NOMO-1 (cell line): ENCODE measurements around the gene CDCP2.

Source experiments
- DNase-seq, 2 experiments: peaks; one replicate each; lab custom pipeline; 2025; ENCODE audit not compliant: unreplicated experiment in 2 of 2; lab: John Stamatoyannopoulos, UW

Gene CDCP2

DNA sequence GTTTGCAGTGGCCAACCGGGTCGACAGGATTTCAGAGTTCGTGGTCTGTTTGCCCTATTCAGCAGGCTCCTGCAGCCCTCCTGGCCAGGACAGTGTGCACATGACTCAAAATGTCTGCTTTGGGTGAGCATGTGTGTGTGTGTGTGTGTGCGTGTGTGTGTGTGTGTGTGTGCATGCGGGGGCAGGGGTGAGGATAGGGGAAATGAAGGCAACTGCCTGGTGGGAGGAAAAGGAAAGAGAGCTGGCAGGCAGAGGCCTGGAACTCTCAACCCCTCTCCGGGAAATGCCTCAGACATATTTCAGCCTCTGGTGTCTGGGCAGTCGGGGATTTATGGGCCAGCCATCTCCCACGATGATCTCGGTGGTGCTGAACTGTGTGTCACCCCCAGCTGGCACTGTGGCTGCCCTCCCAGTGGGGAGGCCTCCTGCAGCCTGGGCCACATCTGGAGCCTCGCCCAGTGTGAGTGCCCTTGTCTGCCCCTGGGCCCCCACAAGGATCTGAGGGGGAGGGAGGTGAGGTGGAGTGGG, 15.2 kb downstream of the CDCP2 start:
- DNase-seq: no peak

DNA sequence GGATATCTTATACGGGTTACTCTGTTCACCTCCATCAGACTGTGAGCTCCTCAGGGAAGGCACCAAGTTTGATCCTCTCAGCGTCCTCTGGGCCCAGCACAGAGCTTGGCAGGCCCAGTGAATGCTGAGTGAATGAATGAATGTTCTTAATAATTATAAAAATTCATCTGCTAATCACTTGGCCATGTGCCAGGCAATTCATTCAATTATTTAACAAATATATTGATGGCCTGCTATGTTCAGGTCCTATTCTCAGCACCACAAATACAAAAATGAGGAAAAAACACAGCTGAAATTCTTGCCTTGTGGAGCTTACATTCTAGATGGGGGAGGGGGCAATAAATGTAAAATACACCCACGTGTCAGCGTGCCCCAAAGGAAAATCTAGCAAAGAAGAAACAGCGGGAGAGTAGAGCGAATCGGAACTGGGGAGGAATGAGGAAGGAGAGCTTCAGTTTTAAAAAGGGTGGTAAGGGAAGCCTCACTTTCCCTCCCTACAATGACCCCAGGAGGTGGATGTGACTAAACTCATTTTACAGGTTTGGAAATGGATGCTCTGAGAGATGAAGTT, 15.8 kb downstream of the CDCP2 start:
- DNase-seq: no peak

DNA sequence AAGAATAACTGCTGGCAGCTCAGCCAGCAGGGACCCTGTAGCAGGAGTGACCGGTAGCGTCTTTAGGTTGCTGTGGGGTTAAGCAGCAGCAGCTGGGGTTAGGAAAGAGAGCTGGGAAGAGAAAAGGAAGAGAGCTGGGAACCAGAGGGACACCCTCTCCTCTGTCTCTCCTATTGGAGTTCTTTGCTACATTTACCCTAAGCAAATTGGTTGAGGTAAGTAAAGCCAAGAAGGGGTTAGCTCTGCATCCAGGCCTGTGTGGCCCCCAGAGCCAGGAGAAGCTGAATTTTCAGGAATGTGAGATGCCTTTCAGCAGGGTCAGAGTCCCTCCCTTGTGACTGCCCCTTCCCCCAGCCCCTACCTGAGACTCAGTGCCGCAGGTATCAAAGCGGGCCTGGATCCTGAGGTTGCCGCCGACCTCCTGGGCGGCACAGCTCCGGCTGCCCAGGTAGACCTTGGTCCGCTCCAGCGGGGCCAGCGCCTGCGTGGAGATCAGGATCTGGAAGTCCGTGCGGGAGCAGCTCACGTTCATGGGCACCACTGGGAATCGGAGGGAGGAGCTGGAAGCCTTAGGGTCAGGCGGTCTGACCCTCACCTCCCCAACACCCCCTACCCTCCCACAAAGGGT, 16.4 kb downstream of the CDCP2 start:
- DNase-seq: no peak

DNA sequence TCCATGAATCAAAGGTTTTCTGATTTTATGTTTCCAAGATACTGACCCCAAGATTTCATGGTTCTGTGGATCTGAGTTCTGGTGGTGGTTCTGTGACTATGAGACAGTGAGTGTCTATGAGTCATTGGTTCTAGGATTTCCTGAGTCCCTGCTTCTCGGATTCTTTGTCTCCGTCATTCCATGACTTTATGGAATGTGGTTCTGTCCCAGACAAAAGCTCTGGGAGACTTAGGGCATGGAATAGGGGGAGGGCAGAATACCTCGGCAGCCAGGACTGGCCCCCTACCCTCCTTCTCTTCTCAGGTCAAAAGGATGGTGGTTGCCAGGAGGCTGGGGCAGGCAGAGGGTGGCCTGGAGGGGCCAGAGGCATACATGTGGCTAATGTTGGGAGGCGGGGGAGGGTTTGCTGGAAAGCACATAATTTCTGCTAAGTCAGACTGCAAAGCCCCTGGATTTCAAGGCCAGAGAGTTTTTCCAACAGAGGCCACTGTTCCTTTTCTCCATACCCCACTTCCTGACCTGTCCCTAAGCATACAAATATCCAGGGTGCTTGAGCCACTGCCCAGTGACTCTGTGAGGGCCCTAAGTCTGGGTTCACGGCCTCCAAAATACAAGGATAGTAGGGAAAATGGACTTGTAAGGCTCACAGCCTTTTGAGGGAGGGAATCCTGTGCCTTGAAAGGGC, 17.2 kb downstream of the CDCP2 start:
- DNase-seq: no peak

DNA sequence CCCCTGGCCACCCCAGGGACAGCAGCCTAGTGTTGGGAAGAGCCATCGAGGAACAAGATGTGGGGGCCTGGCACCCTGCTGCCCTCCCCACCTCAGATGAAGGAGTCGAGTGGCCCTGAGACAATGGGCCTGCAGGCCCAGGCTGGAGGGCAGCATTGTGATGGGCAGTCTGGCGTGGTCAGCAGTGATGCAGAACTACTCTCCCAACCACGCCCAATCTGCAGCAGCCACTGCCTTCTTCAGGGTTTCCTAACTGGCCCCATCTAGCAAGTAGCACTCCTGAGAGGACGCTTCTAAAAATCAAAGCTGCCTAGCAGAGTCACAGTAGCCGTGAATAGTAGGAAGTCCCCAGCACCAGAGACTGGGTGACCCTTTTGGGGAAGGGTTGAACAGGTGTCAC, 18.5 kb downstream of the CDCP2 start:
- DNase-seq: no peak

DNA sequence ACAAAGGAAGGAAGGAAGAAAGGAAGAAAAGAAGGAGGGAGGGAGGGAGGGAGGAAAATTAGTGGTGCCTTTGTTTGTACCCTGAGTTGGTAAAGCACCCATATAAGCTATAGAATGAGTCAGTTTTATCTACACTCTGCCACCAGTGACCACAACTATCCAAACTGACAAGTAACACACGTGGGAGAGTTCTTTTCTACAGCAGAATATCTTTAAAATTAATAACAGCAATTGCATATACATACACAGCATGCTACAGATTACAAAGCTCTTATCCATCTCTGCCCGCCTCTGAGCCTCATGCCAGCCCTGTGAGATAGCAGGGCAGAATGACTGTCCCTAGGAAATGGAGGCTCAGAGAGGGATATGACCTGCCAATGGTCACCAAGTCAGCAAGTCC, 20.3 kb downstream of the CDCP2 start:
- DNase-seq: no peak

DNA sequence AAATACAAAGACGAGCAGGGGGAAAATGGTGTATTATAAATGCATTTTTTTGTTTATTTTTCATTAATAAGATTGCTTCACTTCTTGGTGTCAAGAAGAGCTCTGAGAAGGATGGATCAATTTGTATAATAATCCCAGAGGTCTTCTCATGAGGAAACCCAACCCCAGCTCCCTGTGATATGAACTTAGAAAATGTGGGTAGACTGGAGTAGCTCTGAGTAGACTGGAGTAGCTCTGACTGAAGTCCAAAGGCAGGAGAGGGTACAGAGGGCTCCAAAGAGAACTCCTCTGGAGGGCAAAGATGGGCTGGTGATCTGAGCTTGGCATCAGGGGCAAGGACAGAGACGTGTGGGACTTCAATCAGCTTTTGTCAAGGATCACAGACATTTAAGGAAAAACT, 21.4 kb downstream of the CDCP2 start:
- DNase-seq: no peak

DNA sequence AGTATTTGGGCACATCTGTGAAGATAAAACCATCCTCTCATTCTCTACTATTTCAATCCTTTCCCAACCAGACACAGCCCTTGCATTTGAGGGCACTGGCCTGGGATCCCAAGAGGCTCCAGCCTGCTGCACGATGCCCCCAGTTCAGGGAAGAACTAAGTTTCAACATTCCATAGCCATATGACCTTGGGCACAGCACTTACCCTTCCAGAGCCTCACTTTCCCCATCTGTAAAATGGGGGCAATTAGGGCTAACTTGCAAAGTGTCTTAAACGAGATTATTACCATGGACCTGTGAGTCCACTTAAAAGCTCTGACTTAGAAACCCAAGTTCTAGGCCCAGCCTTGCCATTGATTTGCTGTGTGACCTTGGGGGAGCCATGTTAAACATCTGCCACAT, 22.9 kb downstream of the CDCP2 start:
- no peak for DNase-seq

DNA sequence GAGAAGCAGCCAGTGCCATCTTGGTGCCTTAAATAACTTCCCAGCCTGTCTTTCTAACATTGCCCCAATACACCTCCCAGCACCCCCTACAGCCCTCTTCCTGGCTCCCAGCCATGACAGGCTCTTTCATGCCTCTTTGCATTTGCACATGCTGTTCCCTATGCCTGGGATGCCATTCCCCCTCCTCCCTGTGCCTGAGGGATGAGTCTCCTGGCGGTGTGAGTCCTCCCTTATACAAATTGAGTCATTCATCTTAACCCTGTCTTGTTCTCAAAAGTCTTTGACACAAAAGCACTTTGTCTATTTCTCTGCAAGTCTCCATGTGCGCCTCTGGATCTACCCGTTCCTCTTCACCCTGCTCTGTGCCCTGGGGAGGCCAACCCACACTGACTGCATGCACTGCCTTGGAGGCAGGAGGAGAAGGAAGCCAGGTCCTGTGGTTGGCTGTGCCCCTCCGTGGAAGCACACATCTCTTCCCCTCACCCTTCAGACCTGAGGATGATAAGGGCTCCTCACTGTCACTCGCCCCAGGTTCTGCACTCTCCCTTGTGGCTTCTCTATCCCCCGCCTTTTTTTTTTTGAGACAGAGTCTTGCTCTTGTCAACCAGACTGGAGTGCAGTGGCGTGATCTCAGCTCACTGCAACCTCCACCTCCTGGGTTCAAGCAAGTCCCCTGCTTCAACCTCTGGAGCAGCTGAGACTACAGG, 25.1 kb downstream of the CDCP2 start:
- DNase-seq: no peak

DNA sequence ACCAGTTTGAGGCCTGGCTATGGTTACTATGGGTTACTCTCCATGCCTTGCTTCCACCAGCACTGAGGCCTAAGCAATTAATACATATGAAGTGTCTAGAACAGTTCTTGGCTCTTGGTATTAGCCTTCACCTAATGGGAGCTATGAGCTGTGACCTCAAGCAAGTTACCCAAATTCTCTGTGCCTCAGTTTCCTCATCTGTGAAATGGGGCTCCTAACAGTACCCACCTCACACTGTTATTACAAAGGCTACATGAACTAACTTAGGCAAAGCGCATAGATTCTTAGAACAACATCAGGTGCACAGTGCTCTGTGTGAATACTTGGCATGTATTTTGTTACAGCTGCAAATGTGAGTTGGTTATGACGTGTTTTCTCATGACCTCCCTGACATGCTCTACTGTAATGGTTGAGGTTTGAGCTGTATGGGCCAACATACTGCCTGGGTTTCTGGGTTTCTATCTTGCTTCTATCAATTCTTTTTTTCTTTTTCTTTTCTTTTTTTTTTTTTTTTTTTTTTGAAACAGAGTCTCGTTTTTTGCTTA, 26.5 kb downstream of the CDCP2 start:
- no peak for DNase-seq

DNA sequence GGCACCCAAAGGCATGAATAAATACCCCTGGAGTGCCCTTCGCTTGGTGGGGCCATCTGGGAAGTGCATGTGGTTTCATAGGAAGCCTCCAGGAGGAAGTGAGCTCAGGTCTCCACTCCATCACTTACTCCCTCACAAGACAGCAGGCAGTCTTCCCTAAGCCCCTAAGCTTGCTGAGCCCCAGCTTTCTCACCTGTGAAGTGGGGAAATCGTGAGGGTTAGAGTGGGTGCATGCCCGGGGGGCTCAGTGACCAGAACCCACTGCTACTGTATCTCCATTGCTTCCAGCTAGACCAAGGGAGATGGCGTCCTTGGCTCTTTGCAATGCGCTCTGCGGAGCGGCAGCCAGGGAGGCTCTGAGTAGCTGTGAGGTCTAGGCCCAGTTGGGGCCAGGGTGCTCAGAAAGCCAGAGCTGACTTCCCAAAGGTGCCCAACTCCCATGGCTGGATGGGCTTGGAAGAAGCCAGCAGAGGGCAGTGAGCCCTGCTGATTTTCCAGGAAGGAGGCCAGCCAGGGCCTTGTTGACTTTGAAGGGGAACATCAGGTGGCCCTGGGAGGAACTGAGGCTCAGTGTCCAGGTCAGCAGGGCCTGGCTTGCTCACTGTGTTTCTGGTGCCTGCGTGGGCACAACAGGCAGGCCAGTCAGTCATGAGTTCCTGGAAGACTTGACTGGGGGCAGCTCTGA, 27.3 kb downstream of the CDCP2 start:
- DNase-seq: no peak

DNA sequence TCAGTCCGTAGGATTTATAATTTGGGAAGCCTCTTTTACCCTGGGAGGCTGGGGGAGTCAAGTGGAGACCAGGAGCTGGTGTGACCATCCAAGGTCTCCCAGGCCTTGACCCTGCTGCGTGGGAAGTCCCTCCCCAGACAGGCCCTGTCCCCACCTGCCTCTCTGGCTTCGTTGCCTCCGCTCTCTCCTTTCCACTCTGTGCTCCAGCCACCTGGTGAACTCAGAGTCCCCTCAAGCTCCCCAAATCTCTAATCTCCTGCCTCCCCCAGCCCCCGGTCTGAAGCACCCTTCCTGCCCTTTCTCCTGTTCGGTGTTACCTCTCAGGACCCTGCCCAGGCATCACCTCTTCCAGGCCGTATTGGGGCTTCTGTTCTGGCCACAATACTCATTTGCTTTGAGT, 27.9 kb downstream of the CDCP2 start:
- DNase-seq: no peak

DNA sequence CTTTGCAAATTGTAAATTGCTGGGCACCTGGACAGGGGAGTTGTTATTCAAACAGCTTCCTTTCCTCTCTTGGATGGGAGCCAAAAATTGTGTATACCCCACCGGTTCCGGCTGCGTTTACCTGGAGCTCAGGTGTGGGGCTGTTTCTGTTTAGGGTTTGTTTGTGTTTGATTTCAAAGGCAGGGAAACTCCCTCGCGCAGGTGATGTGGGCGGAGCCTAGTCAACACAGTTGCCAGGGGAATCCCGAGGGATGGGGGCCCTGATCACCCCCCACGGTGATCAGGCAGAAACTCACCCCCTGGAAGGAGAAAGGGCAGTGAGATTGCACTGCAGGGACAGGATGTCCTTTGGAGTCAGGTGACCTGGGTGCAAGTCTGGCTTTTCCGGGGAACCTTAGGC, 28.3 kb downstream of the CDCP2 start:
- no peak for DNase-seq

DNA sequence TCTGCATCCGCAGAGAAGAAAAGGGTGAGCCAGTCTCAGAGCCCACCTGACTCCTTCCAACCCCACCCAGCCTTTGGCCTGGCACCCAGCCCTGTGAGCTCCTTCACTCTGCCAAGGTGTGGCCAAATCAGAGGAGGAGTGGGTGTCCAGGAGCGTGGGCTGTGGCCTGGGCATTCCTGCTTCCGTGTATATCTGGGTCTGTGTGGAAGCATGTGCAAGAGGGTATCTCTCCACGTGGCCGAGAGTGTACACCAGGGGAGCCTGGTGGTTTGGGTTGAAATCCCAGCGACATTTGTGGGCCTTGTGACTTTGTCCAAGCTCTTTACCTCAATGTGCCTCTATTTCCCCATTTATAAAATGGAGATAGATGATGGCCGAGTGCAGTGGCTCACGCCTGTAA, 29.8 kb downstream of the CDCP2 start:
- DNase-seq: no peak

DNA sequence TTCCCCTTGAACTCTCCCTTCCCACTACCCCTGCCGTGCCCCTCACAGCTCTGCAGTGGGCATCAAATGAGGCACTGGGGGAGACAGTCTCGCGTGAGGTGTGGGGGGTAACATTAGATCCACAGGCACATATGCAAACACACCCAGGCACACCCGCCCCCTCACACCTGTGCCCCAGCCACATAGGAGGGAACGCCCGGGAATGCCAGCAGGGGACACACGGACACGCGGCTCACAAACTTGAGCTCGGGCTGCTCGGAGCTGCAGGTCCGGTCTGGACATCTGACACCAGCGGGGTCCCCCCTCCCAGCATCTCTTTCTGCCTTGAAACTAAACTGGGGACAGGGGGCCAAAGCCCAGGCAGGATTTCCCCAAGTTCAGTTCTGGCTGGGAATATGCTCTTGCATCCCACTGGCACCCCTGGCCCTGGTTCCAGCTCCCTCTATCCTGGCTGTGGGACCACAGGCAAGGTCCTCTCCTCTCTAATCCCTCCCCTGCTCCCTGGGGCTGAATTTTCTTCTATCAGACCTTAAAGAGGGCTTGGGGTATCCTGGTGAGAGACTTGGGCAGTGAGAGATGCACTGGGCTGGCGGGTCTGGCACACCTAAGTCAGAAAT, 30.6 kb downstream of the CDCP2 start:
- DNase-seq: no peak

DNA sequence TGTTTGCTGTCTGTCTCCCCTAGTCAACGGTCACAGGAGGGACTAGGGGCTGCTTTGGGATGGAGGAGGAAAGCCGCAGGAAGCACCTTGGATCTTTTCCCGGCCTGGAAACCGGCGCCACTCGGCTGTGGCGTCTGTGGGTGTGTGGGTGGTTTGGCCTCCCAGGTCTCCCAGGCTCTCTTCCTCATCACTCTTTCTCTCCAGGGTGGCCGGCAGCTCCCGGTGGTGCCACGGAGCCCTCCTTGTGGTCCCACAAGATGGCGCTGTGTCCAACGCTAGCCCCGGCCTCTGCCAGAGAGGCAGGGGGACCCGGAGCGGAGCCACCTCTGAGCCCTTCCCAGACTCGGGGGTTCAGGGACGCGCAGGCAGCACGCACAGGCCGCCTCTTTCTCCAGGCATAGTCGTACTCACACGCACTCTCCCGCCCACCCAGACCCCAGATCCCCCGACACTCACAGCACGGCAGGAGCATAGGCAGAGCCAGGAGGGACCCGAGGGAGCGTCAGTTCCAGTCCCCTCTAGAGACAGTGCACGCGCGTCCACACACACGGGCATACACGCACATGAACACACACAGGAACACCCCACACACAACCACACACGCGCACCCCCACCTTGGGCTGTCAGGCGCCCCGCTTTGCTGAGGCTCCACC, 31.2 kb downstream of the CDCP2 start:
- peak; percentile 41 to 56 for DNase-seq

DNA sequence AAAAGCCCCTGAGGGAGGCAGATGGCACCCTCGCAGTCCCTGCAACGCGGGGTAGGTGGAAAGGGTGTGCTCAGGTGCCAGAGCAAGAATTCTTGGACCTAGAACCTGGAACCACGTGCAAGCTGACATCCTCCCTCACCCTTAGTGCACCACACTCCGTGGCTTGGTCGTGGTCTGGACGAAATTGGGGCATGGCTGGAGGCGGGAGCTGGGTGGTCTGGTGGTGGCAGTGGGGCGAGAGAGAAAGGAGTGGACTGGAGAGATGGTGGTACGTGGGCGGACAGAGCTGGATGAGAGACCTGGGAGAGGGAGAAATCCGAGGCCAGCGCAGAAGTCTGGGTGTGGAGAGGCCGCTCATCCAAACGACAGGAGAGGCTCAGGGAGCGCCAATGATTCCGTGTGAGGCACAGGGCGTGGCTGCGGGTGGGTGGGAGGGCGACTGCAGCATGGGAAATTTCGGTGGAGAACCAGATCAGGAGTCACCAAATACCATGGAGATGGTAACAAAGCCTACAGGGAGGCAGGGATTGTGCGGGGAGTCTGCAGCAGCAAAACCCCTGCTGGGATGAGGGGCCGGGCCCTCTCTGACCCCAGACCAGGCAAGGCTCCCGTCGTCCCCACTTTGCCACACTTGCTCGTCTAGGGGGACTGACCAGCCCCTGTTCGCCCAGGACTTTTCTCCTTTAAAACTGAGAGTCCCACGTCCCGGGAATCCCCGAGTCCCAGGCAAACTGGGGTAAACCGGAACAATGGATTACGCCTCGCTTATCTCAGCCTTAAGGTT, 31.9 kb downstream of the CDCP2 start:
- DNase-seq: no peak

DNA sequence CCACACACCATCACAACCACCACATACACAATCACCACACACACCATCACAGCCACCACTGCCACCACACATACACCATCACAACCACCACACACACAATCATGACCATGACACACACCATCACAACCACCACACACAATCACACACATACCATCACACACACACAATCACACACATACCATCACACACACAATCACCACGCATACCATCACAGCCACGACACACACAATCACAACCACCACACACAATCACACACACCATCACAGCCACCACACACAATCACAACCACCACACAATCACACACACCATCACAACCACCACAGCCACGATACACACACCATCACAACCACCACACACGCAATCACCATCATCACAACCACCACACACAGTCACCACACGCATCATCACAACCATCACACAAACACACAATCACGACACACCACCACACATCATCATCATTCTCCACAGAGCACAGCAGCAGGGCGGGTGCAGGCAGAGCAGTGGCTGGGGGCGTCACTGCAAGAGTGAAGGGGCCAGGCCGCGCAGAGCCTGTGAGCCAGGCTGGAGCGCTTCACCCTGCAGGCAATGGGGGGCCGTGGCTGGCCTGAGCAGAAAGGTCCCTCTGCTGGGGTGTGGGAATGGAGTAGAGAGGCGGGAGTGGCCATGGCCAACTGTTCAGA, 32.6 kb downstream of the CDCP2 start:
- no peak for DNase-seq

DNA sequence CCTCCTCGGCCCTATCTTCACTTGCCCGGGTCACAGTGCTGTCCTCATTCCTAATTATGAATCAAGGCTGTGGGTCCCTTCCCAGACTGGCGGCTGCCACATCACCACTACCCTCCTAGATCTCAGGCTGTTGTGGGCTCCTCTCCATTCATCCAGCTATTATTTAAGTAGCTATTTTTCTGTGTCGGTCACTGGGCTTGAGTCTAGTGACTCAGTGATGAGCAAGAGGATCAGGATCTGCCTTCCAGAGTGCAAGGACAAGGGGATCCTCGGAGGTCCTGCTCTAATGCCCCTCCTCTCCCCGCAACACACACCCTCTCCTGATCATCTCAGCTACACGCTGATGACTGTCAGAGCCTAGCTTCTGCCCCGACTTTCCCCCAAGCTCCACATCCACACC, 34.1 kb downstream of the CDCP2 start:
- no peak for DNase-seq
